D721Med (cell line): ENCODE measurements around the gene POLR1A.

ENCODE experiments used
- DNase-seq: peaks from one replicate; pipeline ENCODE4 v3.0.0; 2011; ENCODE audit warnings: low spot score; ENCODE audit not compliant: insufficient read length
- FAIRE-seq: peaks from 2 replicates; lab custom pipeline; 2011; peaks lifted over from hg19 to GRCh38; lab: Jason Lieb, UNC
- TF ChIP-seq, protein P1 (sequence below): IDR thresholded peaks from 2 replicates; pipeline ENCODE4 v1.5.1; 2012; ENCODE audit warnings: mild to moderate bottlenecking, control low read depth; ENCODE audit not compliant: insufficient read depth; ENCODE audit errors: missing control alignments

Gene POLR1A

DNA sequence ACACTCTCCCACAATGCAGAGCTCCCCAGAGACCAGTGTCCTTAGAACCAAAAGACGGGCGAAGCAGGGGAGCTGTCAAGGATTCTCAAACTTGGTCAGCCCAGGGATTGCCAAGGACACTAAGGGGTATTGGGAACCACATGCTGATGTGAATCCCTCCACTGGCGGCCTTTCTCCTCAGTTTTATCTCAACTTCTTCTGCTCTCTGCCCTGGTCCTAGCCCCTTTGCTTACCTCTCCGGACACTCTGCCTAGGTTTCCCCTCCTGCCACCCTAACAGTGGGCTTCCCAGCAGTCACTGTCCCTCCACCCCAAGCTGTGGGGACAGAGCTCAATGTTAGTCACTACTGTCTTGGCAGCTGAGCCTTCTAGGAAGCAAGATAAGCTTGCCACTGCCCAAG is 61.1 kb downstream of the POLR1A start:
- no peak for FAIRE-seq
- no peak for DNase-seq
- TF ChIP-seq, protein P1, sequence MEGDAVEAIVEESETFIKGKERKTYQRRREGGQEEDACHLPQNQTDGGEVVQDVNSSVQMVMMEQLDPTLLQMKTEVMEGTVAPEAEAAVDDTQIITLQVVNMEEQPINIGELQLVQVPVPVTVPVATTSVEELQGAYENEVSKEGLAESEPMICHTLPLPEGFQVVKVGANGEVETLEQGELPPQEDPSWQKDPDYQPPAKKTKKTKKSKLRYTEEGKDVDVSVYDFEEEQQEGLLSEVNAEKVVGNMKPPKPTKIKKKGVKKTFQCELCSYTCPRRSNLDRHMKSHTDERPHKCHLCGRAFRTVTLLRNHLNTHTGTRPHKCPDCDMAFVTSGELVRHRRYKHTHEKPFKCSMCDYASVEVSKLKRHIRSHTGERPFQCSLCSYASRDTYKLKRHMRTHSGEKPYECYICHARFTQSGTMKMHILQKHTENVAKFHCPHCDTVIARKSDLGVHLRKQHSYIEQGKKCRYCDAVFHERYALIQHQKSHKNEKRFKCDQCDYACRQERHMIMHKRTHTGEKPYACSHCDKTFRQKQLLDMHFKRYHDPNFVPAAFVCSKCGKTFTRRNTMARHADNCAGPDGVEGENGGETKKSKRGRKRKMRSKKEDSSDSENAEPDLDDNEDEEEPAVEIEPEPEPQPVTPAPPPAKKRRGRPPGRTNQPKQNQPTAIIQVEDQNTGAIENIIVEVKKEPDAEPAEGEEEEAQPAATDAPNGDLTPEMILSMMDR: no peak

DNA sequence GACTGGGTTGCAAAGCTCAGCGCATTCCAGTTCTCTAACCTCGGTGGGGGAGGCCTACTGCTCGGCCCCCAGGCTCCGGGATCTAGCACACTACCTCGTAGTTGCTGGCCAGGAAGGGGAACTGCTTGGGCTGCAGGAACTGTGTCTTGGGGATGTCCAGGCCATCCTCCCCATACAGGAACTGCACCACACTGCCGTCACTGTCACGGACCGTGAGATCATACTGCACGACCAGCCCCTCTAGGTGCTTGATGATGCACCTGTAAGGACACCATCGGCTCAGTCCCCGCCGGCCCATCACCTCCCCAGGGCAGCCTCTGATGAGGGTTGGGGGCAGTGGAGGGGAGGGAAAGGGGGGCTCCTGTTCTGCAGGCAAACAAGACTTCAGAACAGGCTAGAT is 61.6 kb downstream of the POLR1A start:
- FAIRE-seq: no peak
- DNase-seq: no peak
- TF ChIP-seq, protein P1: no peak

DNA sequence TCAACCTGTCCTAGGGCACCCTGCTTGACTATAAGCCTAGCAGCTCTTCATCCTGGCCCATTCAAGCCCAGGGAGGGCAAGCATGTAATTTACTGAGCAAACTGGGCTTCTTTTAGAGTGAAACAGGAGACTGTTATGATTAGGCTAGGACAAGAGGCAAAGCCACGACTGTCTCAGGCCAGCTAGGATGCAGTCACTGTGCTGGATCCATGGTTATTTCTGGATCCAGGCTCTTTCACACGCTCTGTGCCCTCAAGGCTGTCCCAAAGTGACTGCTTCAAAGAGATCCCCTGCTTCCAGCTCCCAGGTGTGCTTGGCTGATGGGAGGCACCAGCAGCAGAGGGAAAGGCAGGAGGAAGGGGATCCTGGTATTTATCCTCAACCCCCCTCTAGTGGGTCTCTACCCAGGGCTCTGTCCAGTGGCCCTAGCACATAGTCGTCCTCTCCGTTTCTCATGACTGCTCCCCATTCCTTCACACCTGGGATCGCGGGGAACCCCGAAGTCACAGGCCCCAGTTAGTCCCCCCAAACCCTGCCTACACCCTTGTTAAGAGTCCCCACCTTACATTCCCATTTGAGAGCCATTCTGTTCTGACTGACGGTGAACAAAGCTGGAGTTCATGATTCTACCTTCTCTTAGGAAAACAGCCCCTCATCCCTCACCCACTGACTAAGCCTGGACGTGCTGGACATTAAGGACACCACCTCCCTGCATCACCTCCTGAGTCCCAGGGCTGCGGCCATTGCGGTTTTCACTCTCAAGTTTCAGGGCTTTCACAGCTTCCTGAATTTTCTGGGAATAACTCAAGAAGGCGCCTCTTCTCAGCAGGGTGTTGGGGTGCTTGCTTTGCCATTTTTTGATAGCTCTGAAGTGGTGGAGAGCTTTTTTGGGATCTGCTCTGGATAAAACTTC is 63.2 kb downstream of the POLR1A start:
- TF ChIP-seq, protein P1: no peak
- FAIRE-seq (no peak), DNase-seq (no peak)

DNA sequence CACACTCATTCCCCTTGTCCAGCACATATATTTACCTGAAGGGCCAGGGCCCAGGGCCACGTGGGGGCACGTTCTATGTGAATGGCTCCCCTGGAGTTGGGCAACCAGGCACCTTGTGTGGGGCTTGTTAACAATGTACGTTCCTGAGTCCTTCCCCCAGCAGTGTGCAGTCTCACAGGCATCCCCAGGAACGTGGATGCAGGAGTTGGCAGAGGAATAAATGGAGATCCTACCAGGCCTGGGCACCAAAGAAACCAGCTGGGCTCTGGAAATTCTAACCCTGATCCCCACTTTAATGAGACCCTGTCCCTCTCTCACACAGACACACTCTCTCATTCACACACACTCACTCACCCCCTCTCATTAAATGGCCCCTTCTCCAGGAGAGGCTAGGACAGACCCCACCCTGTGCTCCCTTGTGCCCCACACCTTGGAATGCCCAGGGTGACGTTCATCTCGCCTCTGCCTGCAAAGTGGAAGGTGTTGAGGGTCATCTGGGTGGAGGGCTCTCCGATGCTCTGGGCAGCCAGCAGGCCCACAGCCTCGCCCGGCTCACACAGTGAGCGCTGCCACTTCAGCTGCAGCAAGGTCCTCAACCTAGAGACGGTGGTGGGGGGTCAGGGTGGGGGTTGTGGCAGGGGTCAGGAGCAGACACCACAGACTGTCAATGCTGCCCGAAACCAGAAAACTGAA is 65.6 kb downstream of the POLR1A start:
- TF ChIP-seq, protein P1: no peak
- no peak for FAIRE-seq
- DNase-seq: no peak

DNA sequence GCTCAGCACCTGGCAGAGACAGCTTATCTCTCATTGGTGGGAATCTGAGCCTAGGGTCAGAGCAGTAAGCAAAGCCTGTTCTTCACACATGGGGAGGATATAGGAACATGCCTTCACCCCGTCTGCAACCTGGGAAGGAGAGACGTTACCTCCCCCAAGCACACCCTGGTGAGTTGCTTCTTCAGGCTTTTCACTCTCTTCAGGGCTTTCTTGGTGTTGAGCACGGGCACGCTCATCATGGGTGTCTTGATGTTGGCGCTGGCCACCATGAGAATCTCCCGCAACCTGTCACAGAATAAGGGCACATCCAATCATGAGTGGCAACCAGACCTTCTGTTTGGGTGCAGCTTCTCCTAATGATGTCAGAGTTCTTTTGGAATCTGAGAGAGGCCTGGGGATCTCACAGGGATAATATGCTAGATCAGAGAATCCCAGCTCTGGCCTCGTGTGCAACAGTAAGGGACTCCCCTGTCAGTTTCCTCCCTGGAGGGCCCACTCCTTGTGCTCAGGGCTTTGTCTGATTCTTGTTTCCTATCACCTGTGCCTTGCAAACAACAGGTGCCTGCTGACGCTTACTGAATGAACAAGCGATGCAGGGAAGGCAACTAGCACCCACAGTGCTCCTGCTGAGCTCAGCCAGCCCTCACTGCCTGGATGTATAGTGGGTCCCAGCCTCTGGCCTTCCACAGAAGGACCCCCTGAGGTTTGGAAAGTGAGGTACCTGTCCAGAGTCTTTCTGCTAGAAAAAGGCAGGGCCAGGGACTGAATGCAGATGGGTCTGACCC is 66.3 kb downstream of the POLR1A start:
- TF ChIP-seq, protein P1: no peak
- FAIRE-seq: no peak
- DNase-seq: no peak

DNA sequence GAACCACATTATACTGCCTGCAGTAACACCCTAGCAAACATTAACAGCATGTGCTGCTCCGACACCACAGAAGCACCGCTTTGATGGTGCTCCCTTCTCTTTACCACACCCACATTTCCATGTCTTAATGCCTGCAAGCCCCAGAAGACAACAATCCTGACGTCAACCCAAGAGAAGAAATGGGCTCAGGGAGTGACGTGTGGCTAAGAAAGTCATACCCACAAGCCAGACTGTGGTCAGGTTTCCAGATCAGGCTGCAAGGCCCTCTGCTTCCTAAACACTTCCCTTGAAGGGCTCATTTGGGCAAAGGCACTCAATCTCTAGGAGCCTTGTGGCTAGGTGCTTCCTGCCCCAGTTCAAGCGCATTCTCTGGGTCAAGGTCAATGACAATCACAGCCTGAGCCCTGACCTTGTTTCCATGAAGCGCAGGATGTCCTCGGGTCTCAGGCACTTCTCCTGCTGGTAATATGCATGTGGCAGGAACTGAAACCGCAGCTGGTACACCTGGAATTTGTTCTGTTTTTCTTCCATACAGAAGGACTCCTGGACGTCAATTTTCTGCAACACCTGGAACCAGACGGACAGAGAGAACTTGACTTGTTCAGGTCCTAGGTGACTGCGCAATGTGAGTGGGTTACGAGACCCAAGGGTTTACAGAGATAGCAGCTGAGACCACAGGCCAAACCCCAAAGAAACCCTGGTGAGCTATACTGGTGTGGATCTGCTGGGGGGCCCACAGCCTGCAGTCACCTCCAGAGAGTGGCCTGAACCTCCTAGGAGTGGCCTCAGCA is 67.2 kb downstream of the POLR1A start:
- DNase-seq (no peak), FAIRE-seq (no peak)
- TF ChIP-seq, protein P1: no peak
